ENCODE measurements around the gene ORM2.
"Not testable (repeated sequence)": the region's sequence is repeated elsewhere in the genome, so short reads cannot be mapped to it uniquely, and the experiment has no call there.

The ORM2 gene

DNA sequence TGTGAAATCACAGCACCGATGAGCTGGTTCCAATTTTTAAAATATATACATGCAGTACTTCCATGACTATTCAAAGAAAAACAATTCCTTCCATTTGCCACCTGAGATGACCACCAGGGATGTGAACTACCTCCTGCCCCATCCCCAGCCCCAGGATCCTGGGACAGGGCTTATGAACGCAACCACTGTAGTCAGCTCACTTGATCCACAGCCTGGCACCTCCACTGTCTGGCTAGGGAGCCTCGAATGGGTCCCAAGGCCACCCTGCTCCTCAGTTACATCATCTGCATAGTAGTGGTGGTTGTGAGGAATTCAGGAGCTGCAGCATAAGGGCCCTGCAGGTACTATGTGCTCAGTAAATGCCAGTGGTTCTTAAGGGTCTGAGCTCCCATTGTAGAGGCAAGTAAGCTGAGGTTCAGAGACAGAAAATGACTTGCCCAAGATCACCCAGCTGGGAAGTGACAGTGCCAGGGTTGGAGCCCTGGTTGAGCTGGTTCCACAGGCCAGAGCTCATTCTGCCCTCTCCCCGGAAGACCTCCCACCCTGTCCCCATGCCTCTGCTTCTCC is 2.9 kb downstream of the ORM2 start:
- DNase-seq = not testable (repeated sequence)

DNA sequence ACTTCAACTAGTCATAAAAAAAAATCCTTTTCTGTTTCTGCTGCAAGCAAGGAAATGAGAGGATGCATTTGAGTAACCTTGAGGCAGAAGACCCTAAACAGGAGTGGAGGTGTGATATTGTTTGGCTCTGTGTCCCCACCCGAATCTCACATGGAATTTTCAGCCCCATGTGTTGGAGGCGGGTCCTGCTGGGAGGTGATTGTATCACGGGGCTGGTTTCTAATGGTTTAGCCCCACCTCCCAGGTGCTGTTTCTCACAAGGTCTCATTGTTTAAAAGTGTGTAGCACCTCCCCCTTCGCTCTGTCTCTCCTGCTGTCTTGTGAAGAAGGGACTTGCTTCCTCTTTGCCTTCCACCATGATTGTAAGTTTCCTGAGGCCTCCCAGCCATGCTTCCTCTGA is 4.0 kb downstream of the ORM2 start:
- DNase-seq = not testable (repeated sequence)

DNA sequence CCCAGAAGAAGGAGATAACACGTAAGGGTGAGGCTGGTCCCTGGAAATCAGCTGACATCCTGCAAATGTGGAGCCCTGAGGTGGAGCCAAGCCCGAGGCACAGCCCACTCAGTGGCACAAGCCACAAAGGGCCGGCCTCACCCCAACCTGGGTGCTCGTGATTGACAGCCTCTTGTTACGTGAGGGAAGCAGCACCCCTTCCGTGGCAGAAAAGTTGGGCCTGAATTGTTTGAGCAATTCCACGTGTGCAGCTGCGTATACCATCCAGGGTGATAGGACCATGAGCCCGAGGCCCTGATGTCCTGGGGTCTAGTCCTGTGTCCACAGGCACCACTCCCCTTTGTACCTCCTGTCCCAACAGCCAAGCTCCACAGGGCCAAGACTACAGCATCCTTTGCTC is 4.8 kb downstream of the ORM2 start:
- DNase-seq = no peak

DNA sequence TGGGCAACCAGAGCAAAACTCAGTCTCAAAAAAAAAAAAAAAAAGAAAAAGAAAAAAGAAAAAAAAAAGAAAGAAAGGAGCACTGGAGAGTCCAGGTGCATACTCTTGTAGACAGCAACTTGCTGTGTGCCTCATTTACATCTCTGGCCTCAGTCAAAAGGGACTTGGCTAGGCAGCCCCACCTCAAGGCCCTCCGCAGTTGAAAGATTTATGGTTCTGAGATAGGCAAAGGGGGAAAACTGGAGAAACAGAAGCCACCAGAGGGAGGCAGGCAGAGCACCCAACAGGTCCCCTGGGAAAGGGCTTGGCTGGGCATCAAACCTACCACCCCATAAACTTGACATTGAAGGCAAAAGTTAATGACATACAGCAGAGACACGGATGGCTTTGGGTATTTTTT is 6.1 kb downstream of the ORM2 start:
- no peak for DNase-seq

DNA sequence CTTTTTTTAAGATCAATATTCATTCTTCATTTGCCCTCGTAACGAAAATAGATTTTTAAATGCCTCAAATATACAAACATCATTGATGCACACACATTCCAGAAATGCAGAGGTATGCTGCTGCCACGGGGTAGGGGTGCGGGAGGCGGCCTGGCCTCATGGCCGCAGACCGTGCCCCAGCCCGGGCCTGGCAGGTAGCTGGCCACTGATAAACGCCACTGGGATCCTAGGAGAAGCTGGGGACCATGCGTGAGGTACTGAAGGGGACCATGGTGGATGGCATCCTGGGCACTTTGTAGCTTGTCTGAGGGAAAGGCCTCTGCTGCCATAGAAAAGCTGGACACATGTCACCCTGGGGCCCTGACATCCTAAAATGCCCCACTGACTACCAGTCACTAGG is 6.5 kb downstream of the ORM2 start:
- no peak for DNase-seq

DNA sequence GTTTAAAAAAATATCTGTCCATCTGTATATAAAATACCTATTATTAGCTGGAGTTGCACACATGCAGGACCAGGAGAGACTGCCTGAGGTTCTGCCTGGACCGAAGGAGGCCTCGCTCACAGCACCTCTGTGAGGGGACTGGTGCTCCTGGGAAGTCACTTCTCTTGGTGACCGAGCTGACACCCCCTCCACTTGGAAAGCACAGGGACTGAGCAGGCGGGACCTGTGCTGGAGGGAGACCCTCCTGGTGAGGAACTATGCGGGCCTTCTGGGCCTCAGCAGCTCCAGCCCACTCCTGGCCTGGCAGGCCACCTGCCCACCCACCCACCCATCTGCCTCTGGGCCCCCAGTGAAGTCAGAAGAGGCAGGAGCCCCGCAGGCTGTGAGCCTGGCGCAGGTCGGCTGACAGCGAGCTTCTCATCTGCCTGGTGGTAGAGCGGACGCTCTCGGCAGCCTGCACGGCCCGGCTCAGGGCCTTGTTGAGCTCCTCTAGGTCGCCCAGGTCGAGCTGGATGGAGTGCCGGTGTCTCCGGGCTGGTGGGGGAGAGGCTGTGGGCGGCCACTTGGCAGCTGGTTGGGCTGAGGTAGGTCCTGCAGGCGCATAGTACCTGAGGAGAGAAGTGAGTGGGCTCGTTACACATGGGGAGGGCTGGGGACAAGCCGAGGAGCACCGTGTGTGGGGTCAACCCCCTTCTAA is 7.2 kb downstream of the ORM2 start:
- no peak for DNase-seq

DNA sequence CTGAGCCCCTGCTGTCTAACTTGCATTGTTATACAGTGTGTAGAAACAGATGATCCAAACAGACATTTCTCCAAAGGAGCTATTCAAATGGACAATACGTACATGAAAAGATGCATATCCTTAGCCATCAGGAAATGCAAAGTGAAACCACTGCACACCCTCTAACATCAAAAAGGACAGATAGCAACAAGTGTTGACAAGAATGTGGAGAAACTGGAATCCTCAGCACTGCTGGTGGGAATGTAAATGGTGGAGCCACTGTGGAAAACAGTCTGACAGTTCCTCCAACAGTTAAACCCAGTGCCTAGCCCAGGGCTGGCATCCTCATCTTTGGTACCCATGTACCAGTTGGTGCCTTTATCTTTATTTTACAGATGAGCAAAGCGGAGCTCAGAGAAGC is 8.5 kb downstream of the ORM2 start:
- DNase-seq = no peak

DNA sequence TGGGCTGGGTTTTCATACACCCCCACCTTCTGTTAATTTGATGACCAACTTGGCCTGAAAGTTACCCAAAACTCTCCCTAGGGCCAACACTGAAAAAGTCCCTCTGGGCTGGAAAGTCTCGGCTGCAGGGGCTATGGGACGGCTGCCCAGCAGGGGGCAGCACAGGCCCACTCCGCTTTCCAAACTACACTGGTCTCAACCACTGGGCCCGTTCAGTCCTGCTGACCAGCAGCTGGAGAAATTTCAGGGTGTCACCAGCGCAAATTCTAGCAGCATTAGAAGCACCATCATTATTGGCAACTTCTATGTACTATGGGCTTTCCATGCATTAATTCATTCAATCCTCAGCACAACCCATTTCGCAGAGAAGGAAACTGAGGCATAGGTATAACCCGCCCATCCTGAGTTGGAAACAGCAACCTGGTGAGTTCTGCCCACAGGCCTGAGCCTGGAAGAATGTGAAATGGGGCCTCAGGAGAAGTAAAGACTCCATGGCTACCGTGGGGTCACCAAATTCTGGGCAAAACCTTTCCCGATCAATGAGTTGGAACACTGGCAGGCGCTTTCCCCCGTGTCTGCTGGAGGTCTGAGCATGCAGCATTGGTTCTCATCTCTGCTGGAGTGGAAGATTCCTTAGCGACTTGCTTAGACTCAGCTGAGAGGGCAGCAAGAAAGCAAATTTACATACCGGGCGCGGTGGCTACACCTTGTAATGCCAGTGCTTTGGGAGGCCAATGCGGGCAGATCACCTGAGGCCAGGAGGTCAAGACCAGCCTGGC is 9.7 kb downstream of the ORM2 start:
- DNase-seq = peak; percentile 19 to 27 (median 26)

DNA sequence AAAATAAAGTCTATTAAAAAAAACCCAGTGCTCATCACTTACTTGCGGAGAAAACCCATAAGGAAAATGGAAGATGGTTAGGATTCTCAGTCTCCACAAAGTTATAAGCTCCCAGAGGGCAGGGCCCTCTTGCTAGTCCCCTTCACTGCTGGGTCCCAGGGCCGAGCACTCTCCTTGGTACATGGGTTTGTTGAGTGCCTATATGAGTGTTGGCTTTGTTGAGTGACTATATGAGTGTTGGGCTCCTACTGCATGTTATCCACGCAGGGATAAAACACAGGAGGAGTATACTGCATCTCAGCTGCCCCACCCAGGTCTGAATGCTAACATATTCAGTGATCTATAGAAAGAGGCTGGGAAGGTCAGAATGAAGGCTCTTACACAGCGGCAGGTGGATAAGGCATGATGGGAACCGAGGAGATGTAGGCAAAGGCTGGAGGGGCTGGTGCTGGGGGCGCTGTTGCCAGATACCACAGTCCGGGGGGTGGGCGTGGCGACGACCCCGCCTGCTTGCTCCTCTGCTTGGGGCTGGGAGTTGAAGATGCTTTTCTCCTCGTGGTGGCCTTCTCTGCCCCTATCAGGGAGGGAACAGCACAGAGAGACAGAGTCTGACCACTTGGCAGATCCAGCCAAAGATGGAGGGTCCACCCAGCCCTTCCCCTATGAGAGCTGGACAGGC is 11.6 kb downstream of the ORM2 start:
- no peak for DNase-seq

DNA sequence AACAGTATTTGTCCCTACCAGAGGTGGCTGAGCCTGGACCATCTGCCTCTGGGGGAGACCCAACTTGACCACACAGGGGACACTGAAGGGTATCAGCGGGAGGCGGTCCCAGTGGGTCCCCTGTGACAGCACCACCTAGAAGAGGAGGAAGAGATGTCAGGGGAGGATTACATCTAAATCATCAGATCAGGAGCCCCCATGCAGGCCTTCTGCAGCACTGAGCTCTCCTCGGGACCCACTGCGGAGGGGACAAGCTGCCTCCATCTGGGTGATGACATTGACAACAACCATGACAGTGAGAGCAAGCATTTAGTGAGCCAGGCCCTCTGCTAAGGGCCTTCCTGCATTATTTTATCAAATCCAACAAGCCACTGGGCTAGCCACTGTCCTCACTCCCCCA is 12.3 kb downstream of the ORM2 start:
- DNase-seq = no peak

DNA sequence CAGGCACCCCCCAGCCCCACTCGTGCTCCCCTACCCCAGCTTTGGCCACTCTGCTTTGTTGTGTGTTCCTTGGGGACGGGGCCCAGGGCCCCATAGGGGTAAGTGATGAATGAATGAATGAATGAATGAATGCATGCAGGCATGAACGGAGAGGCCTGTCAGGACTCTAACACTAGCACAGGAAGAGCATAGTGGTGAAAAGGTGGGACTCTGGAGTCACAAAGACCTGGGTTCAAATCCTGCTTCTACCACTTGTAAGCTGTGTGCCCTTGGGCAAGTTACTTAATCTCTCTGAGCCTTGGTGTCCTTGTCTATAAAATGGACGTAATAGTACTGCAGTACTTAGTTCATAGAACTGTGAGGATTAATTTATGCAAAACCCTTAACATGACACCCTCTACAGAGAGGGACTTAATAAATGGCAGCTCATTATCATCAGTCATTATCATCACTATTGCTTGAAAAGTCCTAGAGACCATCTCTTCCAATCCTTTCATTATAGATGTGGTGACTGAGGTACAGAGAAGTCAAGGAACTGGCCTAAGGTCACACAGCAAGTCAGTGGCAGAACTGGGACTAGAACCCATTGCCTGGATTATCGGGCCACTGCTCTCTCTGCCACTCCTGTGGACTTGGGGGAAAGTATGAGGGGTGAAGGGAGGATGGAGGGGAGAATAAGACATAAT is 13.2 kb downstream of the ORM2 start:
- DNase-seq = no peak

DNA sequence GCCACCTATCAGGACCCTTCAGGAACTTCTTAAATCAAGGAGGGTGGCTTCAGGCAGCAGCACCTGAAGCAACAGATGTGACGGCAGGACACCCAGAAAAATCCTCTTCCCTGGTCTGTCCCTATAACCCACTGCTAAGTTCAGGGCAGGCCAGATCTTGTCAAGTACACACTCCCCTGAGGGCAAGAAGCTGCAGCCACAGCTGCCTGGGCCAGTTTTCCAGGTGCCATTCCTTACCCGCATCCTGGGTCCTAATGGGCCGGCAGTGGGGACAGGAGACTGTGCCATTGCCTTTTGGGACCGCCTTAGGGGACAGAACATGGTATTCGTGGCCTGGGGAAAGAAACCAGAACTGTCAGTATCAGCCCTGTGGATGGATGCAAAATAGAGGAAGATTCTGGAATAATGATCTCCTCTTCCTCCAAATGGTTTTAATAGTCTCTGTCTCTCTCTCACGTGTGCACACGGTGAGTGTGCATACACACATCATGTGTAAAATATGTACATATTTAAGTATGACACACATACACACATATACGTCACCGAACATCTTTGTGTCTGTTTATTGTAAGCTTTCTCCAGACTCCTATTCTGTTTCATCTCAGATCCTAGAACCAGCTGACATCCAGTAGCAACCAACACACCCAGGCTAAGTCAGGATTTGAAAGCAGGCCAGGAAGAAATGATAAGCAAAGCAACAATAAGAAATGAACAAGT is 14.0 kb downstream of the ORM2 start:
- no peak for DNase-seq

DNA sequence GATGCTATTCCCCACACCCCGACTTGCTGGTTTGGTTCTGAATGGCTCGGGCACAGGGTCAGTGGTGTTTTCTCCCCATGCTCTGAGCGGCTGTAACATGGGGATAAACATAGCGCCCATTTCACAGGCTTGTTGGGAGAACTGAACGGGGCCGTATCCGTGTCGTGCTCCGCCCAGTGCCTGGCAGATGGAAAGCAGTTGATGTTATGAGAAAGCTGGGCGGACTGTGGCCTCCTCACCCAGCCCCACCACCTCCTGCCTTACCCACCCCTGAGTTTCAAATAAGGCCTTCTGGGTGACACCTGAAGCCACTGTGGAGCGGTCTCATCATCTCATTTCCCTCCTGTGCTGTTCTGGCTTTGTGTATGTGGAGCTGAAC is 14.5 kb downstream of the ORM2 start:
- DNase-seq = no peak

DNA sequence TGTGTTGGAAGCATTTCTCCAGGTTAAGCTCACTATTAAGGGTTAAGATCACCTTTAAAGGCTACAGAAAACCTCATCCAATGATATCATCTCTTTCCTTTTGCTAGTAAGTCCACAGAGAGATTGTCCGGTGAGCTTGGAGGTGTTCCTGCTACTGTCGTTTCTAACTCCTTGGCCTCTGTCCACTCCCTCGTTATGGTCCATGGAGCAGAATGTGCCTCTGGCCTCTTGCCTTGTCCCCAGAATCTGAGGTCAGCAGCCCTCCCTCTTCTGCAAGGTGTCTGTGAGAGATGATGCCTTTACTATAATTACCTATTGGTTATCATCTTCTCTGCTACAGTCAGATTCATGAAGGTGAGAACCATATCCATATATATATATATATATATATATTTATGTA is 15.0 kb downstream of the ORM2 start:
- DNase-seq = no peak

DNA sequence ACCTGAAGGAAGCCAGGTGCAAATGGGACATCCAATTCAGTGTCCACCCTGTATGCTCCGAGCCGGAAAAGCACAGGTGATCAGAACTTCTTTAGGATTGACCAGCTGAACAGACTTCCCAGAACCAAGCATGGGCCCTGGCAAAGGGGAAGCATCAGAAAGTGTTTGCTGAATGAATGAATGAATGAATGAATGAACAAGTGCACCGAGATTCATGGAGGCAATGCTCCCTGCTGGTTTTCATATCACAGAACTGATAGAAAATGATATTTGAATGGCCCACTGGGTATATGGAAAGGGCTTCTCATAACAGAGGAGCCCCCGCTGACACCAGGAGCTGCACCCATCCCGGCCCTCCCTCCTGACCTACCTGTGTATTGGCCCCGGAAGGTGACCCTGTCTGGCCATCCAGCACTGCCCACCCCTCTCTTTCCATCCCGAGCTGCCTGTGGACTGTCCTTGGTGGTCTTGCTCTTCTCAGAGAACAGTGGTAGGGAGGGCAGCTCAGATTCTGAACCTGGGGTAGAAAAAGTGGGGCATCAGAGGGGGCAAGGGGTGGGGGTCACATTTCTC is 15.9 kb downstream of the ORM2 start:
- no peak for DNase-seq

DNA sequence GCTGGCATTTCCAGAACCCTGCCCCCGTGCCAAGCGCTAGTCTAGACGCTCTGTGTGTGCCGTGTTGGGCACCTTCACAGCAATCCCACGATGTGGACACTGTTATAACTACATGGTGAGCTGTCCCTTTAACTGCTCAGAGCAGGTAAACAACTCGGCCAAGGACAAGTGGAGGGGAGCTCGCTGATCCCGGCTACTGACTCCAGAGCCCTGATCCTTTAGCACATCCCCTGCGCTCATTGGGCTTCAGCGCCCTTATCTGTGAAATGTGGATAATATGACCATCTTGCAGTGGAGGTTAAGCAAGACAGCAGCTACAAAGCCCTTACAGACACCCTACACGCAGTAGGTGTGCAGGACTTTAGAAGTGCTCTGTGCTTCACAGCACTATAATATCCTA is 16.5 kb downstream of the ORM2 start:
- DNase-seq = no peak

DNA sequence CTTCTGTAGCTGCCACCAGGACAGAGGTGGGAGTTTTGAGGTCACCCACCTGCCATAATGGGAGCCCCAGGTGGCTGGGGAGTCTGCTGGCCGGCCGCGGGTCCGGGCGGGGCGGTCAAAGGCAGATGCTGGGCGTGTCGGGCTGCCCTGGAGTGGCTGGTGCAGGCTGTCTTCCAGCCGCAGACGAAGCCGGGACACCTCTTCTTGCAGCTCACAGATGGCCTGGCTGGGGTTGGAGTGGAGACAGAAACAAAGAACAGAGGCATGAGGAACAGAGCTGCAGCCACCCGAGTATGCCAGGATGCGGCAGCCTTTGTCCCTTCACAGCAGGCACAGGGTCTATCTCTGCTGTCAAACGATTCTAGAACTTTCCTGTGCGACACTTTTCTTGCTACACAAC is 18.0 kb downstream of the ORM2 start:
- no peak for DNase-seq

DNA sequence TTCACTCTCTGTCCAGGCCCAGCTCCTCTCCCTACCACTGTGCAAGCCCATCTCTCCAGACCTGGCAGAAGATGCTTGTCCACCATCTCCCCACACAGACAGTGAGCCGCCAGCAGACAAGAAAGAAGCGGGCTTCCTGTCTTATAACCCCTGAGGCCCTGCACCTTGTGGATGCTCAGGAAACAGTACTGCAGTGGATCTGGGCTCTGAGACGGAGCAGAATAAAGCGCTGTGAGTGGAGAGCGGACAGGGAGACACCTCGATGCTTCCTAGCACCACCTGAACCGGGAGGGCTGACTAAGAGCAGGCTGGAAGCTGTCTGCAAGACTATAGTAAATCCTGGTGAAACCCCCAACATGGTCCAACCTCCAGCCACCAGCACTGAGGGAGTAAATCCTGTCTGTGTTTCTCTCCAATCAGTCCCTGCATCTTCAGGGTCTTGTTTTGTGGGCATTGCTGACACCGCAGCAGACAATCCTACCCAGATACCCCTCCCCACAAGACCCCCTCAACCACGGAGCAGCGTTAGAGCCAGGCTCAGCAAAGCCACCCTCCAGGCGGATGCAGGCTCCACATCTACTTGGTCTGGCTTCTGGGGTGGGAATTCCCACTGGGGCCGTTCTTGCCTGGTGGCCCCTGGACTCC is 18.7 kb downstream of the ORM2 start:
- no peak for DNase-seq

DNA sequence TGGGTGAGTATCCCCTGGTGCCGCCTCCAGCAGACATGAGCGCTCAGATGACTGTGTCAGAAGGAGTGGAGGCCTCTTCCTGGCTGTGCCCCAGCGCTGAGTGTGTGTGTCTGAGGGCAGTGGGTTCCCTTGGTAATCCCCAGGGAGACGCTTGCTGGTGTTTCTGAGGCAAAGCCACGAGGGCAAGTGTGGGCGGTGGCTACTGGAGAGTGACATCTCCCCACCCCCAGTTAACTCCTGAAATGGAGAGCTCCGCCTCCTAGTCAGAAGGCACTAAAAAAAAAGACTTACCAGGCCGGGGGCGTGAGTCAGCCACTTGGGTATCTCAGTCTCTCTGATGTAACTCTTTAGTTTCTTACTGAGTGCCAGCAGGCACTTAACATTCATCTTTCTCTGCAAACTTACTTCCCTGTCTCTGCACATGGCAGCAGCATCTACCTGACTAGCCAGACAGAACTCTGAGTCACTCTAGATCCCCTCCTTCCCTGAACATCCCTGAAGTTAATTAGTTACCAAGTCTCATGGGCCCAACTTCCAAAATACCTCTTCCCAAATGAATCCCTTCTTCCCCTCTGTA is 19.3 kb downstream of the ORM2 start:
- peak; percentile 12 to 38 (median 30) for DNase-seq

DNA sequence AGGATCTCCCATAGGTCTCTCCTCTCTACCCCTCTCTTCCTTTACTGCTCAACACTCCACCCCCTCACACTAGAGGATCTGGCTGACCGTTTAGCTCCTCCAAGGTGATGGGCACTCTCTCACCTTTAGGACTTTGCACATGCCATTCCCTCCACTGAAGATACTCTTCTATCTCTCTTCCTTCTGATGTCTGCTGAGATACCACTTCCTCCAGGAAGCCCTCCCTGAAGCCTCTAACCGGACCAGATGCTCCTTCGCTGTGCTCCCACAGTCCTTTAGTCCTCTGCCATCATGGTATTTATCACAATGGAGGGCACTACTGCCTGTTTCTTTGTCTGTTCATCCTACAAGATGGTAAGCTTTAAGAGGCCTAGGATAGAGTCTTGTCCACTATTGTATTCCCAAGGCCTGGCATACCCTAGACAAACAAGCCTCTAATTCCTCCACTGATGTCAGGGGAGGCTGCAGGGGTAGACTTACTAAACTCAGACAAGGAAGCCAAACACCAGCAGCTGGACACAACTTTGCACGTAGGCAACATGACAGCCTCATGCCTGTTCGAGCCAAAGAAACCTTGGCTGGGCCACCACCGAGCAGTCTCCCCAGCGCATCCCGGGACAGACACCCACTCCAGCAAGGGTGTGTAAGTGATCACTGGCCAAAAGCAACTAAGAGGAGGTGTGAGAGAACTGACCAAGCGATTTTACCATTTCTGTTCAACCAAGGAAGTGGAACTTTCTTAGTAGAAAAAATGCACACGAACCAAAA is 20.2 kb downstream of the ORM2 start:
- no peak for DNase-seq

Measured in activated naive CD4-positive, alpha-beta T cell (primary cell).